GM19025 (cell line): ENCODE results near the gene SPATS2.
"Not testable (repeated sequence)": the region's sequence is repeated elsewhere in the genome, so short reads cannot be mapped to it uniquely, and the experiment has no call there.

Source experiments
- ATAC-seq: cut with Tn5 transposase; IDR thresholded peaks from one replicate; pipeline ENCODE4 v1.9.1; 2021; ENCODE audit warnings: mild to moderate bottlenecking, low read depth, moderate library complexity; ENCODE audit not compliant: unreplicated experiment

Gene SPATS2

DNA sequence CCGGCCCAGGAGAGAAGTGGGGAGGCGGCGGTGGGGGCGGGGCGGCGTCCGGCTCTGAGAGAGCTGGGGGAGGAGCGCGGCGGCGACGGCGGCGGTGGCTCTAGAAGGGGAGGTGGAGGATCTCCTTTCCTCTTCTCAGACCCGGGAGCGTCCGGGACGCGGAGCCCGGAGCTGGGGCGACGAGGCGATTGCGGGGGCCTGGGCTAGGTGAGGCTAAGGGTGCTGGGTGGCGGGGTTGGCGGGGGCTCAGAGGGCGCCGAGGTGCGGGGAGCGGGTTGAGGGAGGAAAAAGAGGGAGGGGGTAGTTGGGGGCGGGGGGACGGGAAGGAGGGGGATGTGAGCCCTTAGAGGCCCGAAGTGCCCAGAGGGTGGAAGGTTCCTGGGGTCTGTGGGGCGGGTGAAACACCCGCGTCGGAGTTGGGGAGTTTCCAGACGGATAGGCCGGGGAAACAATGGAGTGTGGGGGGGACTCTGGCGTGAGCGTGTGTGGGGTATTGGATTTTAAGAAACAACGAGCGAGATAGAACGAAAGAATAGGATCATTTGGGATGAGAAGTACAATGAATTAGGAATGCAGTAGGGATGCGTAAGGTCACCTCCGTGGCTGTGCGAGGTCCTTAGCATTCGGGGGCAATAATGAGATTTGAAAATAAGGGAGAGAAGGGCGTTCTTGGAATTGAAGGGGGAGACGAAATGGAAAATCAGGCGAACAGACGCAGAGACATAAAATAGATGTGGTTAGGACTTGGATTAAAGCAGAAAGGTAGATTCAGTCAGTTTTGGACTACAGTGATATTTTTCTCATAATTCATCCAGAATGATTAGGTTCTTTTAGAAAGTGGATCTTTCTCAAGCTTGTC lies at the start of gene SPATS2:
Gene SPATS2 (plus strand): TSS at position 82 of the 859 bp plus-strand sequence. CDS start 93,551 bp downstream, outside the sequence.
- ATAC-seq: no peak

DNA sequence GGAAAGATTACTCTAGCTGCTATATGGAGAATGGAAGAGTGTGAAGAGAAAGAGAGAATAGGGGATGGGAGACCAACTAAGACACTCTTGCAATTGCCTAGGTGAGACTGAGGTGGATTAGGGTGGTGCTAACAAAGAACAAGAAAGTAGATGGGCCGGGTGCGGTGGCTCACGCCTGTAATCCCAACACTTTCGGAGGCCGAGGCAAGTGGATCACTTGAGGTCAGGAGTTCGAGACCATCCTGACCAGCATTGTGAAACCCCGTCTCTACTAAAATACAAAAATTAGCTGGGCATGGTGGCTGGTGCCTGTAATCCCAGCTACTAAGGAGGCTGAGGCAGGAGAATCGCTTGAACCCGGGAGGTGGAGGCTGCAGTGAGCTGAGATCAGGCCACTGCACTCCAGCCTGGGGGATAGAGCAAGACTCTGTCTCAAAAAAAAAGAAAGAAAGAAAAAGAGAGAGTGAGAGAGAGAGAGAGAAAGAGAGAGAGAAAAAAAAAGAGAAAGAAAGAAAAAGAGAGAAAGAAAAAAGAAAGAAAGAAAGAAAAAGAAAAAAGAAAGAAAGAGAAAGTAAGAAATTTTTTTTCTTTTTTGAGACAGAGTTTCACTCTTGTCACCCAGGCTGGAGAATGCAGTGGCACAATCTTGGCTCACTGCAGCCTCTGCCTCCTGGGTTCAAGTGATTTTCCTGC lies 46.7 kb upstream of the SPATS2 start:
- ATAC-seq: not testable (repeated sequence)

DNA sequence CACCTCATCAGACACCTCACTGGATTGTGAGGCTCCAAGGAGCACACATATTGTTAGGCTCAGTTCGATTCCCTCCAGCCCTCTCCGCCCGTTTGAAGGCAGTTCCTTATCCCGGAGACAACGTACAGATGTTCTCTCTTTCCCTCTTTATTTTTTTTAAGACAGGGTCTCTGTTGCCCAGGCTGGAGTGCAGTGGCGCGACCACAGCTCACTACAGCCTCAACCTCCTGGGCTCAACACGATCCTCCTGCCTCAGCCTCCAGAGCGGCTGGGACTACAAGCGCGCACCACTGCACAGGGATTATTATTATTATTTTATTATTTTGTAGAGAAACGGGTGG lies 44.9 kb upstream of the SPATS2 start:
- ATAC-seq: no peak

DNA sequence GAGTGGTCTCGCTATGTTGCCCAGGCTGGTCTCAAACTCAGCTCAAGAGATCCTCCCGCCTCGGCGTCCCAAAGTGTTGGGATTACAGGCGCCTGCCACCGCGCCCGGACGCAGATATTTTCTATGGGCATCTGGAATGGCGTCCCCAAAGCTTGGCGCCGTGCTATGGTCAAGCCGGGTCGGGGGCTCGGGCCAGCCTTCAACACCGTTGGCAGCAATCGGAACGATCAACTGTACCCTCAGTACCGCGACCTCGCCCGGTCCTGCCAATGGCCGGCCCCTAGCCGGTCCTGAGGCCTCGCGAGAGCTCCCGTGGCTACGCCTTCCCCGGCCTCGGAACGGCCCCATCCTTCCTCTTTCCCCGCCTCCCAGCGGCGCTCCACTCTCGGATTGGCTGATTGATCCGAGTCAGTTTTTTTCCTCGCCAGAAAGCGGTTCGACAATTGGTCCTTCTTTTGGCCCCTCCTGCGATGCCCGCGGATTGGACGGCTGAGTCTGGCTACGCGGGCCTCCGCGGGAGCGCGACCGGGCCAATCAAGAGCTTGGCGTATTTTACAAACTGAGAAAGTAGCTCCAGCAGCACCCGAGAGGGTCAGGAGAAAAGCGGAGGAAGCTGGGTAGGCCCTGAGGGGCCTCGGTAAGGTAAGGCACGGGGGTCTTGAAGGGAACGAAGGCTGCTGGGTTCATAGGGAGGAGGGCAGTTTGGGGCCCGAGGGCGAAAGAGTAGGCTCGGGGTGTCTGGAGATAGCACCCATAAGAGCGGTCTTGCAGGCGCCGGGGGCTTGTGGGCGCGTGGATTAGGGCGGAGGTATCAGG lies 44.3 kb upstream of the SPATS2 start, which contains the start of gene TROAP:
Gene TROAP (plus strand): TSS at position 548 of the 816 bp plus-strand sequence. CDS start 354 bp downstream, outside the sequence.
- ATAC-seq: peak; percentile 99

DNA sequence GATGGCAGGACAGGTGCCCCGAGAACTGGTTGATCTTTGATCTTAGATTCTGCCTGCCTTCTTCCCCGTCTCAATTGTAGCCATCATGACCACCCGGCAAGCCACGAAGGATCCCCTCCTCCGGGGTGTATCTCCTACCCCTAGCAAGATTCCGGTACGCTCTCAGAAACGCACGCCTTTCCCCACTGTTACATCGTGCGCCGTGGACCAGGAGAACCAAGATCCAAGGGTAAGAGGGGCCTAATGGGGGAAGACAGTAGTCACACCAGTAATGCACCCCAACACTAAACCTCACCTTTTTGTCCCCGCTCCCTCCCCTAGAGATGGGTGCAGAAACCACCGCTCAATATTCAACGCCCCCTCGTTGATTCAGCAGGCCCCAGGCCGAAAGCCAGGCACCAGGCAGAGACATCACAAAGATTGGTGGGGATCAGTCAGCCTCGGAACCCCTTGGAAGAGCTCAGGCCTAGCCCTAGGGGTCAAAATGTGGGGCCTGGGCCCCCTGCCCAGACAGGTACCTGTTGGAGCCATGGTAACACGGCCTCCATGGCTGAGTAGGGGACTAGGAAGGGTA lies 43.7 kb upstream of the SPATS2 start:
- ATAC-seq: no peak

DNA sequence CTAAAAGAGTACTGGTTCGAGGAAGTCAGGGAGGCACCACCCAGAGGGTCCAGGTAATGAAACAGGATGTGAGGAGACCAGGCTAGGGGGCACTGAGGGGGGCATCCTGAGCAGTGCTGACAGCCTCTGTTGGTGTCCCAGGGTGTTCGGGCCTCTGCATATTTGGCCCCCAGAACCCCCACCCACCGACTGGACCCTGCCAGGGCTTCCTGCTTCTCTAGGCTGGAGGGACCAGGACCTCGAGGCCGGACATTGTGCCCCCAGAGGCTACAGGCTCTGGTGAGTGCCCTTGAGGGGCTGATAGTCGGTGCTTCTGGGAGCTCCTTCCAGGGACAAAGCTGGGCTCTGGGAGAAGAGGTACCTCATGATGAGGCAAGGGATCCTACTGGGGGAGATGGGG lies 41.7 kb upstream of the SPATS2 start:
- ATAC-seq: no peak

DNA sequence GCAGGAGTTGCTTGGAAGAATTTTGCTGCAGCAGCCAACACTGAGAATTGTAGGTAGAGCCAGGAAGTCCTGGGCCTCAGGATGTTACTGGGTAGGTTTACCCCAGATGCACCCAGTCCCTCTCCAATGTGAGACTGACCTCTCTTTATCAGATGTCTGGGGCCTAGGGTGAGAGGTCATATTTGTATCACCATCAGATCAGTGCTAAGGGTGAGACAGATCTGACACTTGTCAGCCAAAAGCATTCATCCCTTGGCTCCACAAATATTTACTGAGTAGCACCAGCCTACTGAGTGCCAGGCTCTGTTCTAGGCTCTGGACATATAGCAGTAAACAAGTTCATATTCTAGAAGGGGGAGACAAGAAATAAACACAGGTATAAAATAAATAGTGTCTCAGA lies 39.9 kb upstream of the SPATS2 start:
- ATAC-seq: no peak

DNA sequence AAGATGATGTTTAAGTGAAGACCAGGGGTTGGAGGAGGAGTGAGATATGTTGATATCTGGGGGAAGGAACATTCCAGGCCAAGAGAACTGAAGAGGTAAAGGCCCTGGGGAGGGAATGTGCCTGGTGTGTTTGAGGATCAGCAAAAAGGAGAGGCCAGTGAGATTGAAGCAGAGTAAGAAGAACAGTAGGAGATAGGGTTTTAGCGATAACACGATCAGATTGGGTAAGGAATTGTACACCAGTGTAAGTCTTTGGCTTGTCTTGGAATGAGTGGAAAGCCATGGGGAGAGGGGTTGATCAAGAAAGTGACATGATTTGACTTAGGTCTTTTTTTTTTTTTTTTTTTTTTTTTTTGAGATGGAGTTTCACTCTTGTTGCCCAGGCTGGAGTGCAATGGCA lies 39.4 kb upstream of the SPATS2 start:
- ATAC-seq: no peak

DNA sequence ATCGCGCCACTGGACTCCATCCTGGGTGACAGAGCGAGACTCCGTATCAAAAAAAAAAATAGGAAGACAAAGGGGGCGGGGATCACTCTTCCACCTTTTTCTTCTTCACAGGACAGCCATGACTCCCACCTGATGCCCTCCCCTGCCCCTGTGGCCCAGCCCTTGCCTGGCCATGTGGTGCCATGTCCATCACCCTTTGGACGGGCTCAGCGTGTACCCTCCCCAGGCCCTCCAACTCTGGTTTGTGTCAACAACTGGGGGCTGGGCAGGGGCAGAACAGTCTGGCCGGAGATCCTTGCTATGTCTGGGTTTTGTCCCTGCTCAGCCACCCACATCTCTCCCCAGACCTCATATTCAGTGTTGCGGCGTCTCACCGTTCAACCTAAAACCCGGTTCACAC lies 38.4 kb upstream of the SPATS2 start:
- no peak for ATAC-seq

DNA sequence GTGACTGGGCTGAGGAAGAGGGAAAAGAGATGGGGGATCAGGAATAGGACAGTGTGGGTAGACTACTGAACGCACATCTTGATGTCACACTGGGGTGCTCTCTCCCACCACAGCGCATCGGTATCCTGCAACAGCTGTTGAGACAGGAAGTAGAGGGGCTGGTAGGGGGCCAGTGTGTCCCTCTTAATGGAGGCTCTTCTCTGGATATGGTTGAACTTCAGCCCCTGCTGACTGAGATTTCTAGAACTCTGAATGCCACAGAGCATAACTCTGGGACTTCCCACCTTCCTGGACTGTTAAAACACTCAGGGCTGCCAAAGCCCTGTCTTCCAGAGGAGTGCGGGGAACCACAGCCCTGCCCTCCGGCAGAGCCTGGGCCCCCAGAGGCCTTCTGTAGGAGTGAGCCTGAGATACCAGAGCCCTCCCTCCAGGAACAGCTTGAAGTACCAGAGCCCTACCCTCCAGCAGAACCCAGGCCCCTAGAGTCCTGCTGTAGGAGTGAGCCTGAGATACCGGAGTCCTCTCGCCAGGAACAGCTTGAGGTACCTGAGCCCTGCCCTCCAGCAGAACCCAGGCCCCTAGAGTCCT lies 37.1 kb upstream of the SPATS2 start:
- ATAC-seq: no peak

DNA sequence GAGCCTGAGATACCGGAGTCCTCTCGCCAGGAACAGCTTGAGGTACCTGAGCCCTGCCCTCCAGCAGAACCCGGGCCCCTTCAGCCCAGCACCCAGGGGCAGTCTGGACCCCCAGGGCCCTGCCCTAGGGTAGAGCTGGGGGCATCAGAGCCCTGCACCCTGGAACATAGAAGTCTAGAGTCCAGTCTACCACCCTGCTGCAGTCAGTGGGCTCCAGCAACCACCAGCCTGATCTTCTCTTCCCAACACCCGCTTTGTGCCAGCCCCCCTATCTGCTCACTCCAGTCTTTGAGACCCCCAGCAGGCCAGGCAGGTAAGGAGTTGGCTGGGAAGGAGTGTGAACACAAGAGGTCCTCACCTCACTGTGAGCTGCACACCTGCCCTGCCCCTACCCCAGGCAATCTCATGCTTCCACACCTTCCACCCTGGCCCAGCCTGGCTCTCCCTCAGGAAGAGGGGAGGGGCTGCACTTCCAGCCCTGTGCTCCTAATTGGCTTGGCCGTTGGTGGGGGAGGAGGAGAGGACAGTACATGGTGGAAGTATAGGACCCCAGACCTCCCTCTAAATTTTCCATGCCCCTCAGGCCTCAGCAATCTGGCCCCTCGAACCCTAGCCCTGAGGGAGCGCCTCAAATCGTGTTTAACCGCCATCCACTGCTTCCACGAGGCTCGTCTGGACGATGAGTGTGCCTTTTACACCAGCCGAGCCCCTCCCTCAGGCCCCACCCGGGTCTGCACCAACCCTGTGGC lies 36.5 kb upstream of the SPATS2 start:
- no peak for ATAC-seq

DNA sequence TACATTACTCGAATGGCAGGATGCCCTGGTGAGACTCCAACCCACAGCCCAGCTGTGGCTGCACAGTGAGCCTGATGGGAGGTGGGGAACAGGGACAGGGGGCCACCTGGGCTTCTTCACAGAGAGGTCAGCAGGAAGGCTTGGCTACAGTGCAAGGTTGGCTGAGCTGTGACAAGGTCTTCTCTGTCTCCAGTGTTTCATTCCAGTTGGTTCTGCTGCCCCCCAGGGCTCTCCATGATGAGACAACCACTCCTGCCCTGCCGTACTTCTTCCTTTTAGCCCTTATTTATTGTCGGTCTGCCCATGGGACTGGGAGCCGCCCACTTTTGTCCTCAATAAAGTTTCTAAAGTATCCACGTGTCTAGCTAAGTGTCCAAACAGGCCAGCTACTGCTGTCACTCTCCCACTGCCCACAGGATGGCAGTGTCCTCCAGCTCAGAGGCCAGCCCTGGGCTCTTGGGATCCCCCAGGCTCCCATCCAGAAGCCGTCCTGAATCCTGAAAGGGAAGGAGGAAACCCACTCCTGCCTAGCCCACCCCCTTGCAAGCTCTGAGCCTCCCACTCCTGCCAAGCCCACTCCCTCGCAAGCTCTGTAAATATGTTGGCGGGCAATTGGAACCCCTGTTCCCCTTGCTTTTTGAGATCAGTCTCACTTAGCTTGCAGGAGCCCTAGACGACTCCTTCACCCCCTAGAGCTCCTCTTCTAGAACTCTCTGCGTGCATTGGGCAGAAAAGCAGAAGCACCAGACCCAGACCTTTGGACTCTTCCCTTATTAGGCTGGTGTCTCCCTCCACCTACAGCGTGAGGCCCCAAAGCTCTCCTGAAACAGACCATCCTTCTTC lies 35.7 kb upstream of the SPATS2 start:
- no peak for ATAC-seq

DNA sequence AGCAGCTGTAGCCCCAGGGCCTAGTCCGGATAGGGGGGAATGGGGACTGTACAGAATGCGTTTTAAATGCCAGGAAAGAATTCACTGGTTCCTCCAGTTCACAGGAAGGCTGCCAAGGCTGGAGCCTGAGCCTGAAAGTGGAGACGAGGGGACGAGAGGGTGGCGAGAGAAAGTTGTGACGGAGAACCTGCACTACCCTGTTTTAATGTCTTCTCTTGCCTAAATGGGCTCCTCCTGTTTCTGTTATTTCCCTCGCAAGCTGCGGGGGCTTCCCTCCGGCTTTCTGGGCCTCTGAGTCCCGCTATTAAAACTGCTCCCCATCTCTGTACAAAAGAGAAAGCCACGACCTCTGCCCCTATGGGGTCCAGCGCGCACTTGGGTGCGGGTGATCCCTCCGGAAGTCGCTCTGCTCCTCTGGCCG lies 34.8 kb upstream of the SPATS2 start:
- ATAC-seq: no peak

DNA sequence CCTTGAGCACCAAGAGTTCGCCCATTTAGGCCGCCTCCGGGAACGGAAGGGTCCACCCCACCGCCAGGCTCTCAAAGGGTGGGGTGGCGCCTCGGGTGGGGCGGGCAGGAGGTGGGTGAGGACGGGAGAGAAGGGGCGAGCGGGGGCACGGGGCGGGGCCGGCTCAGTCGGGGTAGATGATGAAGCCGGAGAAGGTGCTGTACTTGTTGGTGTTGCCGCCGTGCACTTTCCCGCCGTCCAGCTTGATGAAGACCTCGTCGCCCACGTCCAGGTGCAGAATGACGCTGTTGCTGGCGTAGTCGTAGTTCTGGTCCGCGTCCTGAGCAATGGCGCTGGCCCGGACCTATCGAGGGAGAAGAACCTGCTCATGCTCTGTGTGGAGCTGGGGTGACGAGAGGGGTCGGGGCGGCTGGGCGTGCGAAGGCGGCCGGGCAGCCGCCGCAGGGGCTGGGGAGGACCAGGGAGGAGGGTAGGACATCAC lies 34.3 kb upstream of the SPATS2 start:
- ATAC-seq: no peak

DNA sequence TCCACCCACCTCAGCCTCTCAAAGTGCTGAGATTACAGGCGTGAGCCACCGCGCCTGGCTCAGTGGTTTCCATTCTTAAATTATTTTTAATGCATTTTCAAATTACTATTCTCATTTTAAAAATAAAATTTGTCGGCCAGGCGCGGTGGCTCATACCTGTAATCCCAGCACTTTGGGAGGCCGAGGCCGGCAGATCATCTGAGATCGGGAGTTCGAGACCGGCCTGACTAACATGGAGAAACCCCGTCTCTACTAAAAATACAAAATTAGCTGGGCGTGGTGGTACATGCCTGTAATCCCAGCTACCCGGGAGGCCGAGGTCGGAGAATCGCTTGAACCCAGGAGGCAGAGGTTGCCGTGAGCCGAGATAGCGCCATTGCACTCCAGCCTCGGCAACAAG lies 33.5 kb upstream of the SPATS2 start:
- not testable (repeated sequence) for ATAC-seq

DNA sequence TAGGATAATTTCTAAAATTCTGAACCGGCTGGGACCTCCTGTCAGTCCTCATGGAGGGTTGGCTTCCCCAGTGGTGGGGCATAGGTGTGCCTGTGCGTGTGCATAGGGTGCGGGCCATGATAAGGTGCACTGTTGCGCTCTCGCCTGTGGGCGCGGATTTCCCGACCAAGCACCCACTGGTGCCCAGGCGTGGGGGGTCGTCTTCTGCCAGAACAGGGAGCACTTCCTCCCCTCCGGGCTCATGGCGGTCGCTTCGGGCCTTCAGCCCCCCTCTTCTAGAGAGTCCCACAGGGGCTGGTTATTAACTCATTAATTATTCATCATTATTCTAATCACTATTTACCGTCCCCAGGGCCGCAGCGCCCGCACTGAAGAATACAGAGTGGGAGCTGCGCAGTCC lies 33.0 kb upstream of the SPATS2 start:
- no peak for ATAC-seq

DNA sequence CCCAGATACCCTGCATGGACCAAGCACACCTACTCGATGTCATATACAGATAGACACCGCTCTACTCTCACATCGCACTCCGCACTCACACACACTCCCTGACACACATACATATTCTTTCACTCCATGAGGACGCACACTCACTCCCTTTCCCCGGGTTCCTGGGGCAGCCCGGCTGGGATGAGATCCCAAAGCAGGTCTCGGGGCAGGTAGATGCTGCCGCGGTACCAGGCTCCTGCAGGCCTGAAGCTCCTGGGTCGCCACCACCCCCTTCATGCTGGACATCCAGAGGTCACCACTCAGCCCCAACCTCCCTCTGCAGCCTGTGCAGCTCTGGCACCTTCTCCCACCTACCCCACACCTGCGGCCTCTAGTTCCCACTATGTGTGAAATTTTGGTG lies 32.6 kb upstream of the SPATS2 start:
- no peak for ATAC-seq

DNA sequence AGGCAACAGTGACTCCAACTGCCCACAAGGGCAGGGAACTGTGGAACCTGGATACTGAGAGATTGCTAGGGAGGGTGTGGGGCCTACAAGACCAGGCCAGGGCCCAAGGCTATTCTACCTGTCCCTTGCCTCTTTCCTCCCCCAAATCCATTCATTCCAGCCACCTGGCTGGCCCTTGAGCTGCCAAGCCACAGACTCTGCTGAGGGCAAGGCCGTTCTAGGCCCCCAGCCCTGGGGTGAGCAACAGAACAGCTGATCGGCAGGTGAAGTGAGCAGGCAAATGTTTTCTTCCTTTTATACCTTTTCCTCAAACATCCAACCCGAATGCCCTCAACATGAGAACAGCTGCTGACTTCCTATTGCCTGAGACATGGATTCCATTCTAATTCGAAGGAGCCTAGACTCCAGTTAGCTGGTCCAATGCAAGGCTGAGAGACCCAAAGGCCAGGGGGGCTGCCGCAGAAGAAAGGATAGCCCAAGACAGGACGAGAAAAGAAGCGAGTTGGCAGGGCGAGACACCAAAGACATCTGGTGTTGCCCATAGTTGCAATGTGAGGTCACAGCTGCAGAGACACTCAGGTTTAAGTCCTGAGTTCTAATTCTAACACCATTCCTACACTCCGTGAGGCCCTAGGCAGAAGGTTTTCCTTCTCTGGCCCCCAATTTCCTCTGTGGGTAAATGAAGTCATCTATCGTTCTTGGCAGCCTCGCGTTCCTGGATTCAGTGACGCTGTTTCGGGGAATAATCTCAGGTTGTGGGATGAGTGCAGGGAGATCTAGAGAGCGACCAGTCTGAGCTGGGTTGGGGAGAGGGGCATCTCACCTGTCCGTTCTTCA lies 31.9 kb upstream of the SPATS2 start:
- ATAC-seq: no peak
